Measurements from ENCODE around the gene CYP17A1.
A peak's percentile ranks its signal among the peaks of the same experiment; 100 is the strongest.

Gene CYP17A1

DNA sequence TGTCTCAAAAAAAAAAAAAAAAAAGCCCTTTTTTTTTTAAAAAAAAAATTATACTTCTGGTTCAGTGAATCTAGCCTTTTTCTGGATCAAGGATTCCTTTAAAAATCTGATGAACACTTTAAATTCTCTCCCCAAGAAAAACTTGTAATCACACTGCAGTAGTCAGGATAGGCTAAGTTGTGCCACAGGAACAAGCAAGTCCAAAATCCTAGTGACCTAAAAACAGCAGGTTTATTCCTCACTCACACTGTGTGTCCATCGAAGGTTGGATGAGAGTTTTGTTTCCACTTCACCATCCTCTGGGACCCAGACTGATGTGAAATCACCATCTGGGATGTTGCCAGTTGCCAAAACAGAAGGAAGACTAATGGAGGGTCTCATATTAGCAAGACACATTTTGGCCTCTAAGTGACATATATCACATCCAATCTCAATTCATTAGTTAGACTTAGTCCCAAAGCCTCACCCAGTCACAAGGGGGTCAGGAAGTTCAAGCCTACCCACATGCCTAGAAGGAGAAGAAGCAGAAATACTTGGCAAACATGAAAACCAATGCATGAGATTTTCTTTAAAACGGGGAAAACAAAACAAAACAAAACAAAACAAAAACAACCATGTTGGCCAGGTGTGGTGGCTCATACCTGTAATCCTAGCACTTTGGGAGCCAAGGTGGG, 32.7 kb downstream of the CYP17A1 start:
- DNase-seq (no peak), ATAC-seq (no peak)

DNA sequence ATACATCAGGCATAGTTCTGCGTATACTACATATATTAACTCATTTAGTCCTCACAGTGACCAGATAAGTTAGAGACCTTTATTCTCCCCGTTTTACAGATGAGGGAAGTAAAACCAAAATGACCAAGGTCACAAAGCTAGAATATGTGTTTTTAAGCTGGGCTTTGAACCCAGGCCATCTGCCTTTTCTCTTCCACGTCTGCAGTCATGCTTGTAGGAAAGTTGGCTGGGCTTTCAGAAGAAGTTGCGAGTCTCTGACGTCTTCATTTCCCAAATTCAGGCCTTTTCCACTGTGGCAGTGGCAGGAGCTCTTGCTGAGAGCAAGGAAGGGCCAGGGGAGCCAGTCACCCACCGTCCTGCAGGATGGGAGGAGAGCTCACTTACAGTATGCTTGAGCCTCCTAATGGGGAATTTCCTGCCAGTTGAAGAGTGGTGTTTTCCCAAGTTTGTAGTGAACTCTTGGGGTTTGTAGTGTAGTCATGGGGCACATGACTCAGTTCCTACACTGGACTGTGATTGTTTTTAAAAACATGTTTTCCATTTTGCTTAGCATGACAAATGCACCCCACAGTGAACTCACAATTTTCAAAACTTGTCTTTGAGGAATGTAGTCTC, 34.2 kb downstream of the CYP17A1 start:
- peak; percentile 37 for DNase-seq
- peak; percentile 89 for ATAC-seq

DNA sequence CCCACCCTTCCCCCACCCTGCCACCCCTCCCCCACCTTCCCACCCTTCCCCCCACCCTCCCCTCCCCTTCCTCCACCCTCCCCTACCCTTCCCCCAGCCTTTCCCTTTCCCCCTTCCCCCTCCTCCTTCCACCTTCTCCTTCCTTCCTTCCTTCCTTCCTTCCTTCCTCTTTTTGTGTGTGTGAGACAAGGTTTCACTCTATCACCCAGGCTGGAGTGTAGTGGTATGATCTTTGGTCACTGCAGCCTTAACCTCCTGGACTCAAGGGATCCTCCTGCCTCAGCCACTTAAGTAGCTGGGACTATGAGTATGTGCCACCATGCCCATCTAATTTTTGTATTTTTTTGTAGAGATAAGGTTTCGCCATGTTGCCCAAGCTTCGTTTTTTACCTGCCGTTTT, 35.2 kb downstream of the CYP17A1 start:
- ATAC-seq = no peak

DNA sequence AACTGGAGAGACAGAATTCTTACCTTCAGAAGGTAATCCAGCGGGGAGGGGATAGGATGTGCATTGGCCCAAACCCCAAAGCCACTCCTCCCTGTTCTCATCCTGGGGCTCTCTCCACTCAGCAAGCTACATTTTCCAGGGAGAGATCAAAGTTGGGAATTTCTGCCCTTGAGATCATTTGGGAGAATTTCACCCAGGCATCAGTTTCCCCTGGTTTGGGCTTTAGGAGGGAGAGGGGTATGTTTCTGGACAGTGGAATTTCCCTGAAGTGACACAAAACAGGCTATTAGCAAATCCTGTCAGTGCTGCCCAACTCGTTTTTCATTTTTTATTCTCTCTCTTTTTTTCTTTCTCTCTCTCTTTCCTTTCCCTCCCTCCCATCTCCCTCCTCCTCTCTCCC, 35.7 kb downstream of the CYP17A1 start:
- no peak for ATAC-seq

More for the DNA sequence above, 35.2 kb downstream of the CYP17A1 start:
- DNase-seq = no peak

DNA sequence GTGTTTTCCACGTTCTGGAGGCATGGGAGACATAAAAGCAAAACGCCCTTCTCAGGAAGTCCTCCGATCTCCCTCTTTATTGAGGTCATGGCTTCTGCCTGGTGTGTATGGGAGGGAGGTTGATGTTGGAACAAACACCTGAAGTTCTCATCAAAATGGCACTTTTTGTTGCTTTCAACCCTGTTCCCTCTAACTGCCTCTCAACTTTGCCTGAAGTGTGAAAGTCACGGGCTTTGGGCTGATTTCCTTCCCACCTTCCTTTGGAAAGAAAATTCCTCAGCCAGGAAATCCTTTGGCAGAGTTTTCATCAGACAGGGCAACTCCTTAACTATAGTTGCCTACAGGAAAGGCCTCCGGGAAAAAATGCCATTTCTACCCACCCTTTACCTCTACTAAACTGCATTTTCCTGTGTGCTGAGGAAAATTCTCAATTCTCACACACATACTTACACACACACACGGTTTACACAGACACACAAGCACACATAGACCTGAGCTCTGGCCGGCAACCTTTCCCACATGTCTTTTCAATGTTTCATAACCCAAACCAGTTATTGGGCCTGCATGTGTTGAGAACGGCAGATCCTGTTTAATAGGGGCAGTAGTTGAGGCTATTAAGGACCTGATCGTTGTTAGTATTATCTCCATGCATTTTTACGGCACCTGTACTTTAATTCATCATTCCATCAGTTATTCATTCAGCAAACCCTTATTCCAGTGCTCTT, 36.4 kb downstream of the CYP17A1 start:
- DNase-seq = no peak
- ATAC-seq = no peak

More for the DNA sequence above, 35.7 kb downstream of the CYP17A1 start:
- no peak for DNase-seq

DNA sequence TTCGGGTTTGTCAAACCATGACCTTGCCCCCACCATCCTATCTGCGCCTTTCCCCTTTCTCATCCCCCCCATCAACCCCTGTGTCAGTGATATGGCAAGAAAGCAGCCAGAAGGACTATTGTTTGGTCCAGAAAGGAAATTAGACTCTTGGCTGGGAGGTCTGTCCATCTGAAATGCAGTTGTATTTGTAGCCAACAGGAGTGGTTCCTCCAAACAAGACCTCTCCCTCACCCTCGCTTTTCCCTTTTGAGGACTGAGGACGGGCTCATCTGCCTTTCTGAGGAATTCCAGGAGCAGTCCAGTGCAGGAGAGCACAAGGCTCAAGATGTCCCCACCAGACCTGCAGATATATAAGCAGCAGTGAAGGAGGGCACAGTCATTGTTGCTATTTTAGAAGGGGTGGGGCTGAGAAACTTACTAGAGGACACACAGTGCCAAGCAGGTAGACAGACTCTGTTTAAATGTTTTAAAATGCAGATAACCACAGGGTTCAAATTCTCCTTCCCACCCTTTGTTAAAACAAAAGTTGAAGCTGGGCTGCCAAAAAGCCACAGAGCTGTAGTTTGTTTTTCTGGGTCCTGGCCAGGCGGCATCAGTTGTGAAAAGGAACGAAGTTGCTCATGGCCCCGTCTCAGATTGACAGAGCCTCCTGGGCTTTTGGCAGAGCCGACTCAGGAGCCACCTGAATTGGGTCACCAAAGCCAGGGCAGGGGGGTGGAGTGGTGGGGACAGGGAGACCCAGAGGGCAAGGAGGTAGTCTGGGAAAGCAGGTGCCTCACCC, 37.3 kb downstream of the CYP17A1 start:
- ATAC-seq (no peak), DNase-seq (no peak)

DNA sequence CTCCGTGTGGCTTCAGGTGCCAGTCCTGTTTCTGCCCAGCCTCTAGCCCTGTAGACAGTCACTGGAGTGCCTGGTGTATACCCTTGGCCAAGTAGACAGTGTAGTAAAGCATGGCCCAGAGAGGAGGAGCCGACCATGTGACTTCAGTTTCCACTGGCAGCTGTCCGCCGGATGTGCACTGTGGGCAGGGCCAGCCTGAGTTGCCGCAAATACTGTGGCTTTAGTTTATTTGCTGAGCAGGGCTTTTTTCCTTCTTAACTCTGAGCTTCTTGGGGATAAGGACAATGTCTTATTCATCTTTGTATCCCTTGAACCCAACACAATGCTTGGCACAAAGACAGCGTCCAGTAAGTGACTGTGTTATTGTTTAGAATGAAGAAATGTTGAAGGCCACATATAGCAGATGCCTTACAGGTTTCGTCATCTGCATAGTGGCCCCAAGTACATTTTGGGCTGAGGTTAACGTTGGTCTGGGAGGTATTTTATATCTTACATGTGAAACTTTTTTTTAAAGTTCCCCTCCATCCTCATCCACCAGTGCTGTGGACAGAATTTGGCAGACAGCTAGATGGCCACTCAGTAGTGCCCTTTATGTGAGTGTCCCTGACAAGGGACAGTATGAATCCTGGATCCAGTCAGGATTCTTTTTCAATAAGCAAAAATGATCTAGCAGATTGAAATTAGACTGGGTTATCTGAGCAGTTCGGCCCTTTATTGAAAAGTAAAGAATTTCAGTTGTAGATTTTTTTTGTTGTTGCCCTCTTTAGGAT, 40.6 kb downstream of the CYP17A1 start:
- peak; percentile 67 for DNase-seq

DNA sequence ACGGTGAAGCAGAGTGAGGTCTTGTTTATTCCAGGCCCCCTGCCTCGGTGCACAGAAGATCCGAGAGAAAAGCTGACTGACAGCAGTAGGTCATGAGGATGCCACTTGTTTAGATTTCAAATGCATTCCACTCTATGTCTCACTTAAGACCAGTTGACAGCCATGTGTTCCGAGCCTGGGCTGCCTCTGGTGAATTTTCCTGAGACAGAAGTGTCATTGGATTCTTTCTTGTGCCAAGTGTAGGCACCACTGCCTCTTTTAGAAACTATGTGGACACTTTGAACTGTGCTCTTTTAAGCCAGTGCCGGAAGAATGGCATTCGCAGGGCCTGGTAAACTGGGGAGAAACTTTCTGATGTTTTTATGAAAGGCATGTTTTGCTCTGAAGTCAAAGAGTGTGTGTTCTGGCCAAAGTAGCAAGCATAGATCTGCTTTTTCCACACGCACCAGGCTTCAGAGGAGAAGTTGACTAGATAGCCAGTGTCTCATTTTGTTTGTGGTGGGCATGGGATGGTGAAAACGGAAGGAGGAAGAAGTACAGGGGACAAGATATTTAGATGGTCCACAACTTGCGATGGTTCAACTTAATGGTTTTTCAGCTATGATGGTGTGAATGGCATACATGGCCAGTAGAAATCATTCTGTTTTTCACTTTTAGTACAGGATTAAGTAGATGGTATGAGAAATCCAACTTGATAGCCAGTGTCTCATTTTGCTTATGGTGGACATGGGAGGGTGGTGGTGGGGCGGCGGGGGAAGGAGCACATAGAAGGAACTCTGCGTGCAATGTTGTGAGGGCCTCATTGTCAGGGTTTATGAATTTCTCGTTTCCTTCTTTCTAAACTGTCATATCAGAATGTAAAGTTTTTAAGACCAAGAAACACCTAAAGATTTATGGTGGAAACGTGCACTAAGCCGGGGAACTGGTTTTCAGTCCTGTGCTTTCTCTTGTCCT, 41.5 kb downstream of the CYP17A1 start:
- DNase-seq (no peak), ATAC-seq (no peak)

More for the DNA sequence above, 40.6 kb downstream of the CYP17A1 start:
- ATAC-seq = peak; percentile 97

DNA sequence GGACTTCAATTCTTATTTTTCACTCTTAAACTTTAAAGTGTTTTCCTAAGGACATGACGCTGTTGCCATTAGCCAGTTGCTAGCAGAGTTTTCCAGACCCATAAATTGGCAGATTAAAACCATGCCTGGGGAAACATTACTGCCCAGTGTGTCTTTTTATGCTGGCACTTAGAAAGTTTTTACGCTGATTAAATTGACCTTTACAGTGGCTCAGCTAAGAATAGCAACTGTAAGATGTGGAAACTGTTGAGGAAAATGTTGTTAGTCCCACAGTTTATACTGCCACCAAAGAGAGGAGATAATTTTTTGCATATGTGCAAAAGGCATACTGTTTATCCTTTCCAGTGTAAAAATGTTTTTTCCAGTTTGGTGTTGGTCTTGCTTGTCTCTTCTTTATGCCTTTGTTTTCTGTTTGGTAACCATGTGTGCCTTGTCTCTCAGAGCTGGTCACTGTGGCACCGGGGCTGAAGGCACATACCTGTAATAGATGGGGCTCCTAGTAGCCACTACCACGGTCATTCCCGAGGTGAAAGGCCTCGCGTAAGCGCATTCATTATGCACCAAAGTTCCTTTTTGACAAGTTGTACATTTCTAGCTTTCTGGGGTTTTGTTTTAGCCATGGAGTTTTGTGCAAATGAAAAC, 45.3 kb downstream of the CYP17A1 start:
- DNase-seq (no peak), ATAC-seq (no peak)

DNA sequence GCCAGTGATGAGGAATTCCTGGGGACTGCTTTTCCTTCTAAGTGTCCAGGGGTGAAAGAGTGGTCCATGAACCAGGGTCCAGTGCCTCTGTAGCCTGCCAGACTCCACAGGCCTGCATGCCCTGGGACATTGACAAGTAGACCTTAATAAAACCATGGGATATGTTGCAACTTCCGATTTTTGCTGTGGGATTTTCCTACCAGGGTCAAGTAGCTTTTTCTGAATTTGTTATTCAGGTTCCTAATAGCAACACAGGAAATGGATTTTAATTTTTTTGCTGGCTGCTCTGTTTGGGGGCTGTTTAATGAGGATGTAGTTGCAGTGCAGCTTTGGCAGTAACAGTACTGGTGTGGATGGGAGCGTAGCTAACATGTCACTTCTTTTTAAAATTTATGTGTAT, 51.4 kb downstream of the CYP17A1 start:
- no peak for ATAC-seq

DNA sequence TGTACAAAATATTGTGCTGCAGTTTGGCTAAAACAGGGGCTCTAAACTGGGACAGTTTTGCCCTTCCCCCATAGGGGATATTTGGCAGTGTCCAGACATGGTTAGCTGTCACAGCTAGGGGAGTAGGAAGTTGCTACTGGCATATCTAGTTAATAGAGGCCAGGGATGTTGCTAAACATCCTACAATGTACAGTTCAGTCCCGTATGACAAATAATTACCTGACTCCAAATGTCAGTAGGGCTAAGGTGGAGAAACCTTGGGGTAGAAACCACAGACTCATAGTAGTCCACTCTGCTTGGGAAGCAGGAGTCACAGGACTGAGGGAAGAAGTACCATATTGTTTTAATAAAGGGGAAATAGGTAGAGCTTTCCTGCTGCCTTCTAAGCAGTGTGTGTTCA, 53.6 kb downstream of the CYP17A1 start:
- ATAC-seq = no peak
- DNase-seq = no peak

More for the DNA sequence above, 51.4 kb downstream of the CYP17A1 start:
- no peak for DNase-seq

DNA sequence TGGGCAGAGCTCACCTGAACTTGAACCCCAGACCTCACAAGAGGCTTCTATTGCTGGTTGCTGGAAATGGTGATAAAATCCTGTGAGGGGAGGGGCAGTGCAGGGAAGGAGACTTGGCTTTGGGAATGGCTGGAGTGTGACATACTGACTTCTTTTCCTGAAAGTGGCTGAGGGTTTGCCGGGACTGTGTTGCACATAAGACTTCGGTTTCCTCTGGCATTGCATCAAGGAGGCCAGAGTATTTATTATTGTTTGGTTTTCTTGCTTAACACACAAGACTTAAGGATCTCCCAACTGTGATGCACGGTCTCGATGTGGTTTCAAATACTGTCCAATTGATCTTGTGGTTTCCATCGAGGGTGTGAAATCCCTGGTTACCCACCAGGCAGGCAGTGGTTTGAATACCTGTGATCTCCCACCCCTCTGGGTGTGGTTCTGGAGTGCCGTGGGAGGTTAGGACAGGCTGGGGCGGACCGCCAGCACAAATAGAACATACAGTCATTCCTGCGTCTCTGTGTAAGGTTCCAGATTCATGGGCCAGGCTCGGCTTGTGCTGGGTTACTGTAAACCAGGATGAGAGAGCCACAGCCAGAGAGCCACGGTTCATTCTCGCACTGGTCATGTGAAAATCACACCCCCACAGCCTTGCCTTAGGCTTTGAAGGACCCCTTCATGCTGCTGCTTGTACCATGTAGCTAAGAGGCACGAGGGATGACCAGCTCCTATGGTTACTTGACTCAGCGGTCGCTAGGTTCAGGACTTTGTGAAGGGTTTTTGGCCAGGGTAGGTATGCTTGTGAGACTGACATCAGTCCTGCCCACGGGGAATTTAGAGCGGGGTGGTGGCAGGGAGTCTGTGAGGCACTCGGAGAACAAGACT, 54.3 kb downstream of the CYP17A1 start:
- DNase-seq (no peak), ATAC-seq (no peak)

DNA sequence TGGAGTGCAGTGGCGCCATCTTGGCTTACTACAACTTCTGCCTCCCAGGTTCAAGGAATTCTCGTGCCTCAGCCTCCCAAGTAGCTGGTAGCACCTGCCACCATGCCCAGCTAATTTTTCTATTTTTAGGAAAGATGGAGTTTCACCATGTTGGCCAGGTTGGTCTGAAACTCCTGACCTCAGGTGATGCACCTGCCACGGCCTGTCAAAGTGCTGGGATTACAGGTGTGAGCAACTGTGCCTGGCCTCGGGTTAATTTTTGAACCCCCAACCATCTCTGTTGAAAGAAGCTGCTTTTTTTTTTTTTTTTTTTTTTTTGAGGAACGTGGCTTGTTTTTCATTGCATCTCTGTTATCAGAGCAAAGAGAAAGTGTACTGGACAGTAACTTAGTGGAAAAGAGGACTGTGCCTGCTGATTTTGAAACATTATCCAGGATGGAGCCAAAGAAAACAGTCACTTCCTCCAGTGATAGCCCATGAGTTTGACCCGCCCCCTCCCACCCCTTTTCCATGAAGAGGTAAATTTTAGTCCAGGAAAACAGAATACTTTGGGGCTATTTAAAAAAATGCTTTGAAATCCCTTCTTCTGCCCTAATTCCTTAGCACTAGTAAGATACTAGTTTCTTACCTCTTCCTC, 55.2 kb downstream of the CYP17A1 start:
- DNase-seq (no peak), ATAC-seq (no peak)

DNA sequence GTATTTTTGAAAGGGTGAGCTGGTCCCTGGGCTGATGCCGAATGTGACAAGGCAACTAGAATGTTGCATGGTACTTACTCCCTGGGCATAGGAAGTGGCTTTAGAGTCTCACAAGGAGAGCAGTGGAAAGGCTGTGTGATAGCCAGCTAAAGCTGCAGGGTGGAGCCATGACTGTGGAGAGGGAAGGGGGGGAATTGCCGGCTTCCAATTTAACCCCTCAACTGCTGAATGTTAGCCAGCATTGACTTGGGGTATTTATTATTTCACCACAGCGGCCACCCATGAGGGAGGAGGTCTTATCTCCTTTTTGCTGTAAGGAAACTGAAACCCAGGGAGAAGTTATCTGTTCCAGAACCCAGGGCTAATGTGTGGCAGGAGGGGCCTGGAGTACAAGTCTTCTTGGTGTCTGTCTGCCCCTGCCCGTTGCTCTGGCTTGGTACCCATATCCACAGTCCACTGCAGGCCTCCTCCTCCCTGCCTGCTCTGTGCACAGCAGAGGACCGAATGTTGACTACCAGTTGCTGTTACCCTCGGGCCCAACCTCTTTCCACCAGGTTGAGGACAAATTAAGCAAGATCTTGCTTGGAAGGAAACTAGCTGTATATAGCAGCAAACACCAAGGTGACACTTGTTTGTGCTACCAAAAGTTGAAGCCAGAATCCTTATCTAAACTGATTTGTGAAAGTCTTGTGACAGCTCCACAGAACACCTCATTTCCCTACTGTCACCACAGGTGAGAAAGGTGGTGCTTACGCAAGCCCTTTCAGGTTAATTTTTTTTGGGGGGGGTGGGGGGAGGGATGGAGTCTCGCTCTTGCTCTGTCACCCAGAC, 55.9 kb downstream of the CYP17A1 start:
- no peak for DNase-seq
- ATAC-seq = no peak
